GM19238 (cell line): ENCODE measurements around the gene NPHP1.
A peak's percentile ranks its signal among the peaks of the same experiment; 100 is the strongest.
"Not testable (repeated sequence)": the region's sequence is repeated elsewhere in the genome, so short reads cannot be mapped to it uniquely, and the experiment has no call there.

Source experiments
- DNase-seq: peaks from one replicate; pipeline ENCODE4 v3.0.0; 2011; ENCODE audit warnings: low spot score; ENCODE audit not compliant: insufficient read length

Gene NPHP1

DNA sequence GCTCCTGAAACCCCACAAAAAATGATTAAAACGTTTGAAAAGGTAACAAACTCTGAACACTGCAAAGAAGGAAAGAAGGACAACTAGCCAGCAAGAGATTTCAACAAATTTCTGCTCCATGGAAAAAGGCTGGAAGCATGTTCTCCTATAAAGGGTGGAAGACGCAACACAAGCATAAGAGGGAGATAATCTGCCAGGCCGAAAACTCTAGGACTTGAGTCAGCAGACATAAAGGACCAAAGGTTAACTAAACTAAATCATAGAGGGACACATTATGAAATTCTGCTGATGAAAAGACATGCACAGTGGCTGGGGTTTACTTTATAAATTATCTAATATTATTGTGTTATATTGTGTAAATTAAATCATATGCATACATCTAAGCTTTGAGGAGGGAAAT, 6.8 kb downstream of the NPHP1 start:
- no peak for DNase-seq

DNA sequence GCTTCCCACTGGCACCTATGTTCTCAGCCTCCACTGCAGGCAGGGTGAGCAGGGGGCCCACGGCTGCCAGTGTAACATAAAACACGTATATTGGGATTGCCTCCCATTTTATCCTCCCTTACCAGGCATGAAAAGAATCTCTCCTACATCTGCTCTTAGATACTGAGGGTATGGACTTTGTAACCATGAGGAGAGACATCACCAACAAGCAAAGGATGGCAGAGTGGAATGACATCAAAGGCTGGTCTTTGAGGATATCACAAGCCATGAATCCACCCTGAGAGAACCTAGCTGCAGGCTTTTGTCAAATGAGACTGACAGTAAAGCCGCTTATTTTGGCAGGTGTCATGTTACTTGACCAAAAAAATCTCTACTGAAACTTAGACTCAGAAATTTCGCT, 7.4 kb downstream of the NPHP1 start:
- no peak for DNase-seq

DNA sequence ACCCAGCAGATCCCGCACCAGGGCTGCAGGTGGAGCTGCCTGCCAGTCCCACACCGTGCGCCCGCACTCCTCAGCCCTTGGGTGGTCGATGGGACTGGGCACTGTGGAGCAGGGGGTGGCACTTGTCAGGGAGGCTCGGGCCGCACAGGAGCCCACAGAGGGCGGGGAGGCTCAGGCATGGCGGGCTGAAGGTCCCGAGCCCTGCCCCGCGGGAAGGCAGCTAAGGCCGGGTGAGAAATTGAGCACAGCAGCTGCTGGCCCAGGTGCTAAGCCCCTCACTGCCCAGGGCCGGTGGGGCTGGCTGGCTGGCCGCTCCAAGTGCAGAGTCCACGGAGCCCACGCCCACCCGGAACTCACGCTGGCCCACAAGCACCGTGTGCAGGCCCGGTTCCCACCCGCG, 14.6 kb downstream of the NPHP1 start:
- not testable (repeated sequence) for DNase-seq

DNA sequence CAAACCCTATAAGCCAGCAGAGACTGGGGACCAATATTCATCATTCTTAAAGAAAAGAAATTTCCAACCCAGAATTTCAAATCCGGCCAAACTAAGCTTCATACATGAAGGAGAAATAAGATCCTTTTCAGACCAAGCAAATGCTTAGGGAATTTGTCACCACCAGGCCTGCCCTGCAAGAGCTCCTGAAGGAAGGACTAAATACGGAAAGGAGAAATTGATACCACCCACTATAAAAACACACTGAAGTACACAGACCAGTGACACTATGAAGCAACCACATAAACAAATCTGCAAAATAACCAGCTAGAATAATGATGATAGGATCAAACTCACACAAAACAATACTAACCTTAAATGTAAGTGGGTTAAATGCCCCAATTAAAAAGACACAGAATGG, 22.4 kb downstream of the NPHP1 start:
- DNase-seq, result no peak

DNA sequence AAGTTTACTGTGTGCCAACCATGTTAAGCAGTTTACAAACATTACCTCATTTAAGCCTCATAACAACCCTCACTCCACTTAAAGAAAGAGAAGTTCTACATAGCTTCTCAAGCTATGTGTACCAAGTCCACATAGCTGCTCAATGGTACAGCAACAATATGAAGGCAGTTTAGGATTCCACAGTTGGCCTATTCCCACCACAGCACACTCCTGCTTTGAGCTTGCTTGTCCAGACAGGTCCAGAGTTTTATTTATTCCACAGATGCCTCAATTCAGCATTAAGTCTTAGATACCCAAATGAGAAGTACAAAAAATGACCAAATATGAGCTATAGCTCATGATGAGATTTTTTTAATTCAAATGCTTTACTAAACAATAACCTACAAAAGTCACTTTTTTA, 24.8 kb downstream of the NPHP1 start:
- no peak for DNase-seq

DNA sequence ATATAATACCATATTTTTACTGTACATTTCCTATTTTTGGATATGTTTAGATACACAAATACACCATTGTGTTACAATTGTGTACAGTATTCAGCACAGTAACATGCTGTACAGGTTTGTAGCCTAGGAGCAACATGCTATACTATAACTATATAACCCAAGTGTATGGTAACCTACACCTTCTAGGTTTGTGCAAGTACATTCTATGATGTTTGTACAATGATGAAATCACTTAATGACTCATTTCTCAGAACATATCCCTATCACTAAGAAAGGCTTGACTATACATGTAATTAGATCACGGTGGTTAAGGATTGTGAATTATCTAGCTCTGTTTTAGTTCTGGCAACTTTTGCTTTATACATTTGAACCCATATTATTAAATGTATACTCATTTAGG, 31.3 kb downstream of the NPHP1 start:
- no peak for DNase-seq

DNA sequence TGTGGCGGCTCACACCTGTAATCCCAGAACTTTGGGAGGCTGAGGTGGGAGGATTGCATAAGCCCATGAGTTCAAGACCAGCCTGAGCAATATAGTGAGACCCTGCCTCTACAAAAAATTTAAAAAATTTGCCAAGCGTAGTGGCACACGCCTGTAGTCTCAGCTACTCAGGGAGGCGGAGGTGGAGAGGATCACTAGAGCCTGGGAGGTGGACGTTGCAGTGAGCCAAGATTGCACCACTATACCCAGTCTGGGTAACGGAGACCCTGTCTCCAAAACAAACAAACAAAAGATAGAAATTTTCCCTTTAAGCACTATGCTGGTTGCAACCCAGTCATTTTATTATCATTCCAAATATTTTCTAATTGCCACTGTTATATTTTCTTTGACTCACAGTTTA, 32.3 kb downstream of the NPHP1 start:
- DNase-seq, result no peak

DNA sequence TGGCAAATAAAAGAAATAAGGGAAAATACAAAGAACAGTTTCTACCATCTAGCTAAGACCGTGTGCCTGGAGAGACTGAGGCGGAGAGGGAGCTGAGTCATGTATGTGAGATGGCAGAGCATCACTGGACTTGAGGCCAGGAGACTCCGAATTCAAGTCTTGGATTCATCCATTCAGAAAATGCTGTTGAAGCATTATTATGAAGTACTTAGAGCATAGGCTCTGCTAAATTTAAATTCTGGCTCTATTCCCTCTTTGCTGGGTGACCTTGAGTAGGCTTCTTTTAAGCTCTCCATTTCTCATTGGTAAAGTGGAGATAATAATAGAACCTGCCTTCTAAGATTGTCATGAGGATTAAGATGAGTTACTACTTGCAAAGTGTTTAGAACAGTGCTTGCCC, 34.7 kb downstream of the NPHP1 start:
- no peak for DNase-seq

DNA sequence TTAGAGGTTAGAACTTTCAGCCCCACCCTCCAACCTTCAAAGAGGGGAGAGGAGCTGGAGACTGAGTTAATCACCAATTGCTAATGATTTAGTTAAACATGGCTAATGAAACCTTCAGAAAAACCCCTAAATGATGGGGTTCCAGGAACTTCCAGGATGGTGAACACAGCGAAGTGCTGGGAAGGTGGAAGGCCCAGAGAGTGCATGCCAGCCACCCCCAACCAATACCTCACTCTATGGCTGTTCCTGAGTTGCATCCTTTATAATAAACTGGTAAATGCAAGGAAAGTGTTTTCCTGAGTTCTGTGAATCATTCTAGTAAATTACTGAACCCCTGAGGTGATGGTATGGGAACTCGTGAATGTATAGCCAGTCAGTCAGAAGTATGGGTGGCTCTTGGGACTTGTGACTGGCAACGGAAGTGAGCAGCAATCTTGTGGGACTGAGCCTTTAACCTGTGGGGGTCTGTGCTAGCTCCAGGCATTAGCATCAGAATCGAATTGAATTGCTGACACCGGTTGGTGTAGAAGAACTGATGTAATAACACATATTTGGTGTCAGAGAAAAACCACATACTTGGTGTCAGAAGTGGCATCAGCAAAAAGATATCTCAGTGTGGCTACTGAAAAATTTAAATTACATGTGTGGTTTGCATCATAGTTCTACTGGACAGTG, 37.4 kb downstream of the NPHP1 start:
- DNase-seq, result no peak

DNA sequence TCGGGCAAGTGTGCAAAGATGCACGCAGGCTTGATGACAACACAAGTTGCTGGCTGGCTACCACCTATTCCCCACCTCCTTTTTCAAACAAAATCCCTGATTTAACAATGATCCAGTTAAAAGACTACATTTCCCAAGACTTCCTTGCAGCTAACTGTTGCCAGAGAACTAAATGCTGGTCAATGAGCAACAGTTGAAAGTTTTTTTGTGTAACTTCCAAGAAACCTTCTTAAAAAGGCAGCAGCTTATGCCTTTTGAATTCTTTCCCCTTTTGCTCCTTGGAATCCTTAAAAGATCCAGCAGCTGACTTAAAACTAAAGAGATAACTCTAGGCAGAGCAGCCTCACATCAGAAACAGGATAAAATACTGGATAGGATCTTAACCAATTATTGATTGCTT, 38.5 kb downstream of the NPHP1 start:
- DNase-seq, result no peak

DNA sequence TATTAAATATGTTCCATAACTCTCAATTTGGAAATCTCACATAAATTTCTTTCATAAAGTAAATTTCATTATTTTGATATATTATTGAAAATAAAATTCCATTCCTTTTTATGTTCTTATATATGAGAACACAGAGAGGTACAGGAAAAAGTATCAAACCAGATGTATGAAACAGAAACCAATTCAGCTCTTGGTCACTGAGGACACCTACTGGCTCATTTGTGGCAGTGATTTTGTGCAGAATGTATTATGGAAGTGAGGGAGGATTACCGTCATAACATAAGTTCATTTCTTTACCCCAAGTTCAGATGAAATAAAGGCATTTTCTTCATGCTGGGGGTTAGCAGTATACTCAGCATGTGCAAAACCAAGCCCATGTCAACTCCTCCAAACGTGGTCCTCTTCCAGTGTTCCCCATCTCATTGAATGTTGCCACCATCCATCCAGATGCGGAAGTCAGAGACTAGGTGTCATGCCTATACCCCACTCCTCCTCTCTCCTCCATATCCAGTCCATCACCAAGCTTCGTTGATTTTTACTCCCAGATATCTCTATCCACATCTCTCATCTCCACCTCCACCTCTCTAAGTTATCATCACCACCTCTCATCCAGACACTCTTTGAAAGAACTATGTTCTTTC, 47.5 kb downstream of the NPHP1 start:
- peak; percentile 13 for DNase-seq

DNA sequence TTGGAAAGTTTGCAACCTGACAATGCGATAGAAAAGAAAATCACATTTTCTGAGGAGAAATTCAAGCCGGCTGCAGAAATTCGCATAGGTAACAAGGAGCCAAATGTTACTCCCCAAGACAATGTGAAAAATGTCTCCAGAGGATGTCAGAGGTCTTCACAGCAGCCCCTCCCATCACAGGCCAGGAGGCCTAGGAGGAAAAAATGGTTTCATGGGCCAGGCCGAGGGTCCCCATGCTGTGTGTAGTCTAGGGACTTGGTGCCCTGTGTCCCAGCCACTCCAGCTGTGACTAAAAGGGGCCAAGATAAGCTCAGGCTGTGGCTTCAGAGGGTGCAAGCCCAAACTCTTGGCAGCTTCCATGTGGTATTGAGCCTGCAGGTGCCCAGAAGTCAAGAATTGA, 50.0 kb downstream of the NPHP1 start:
- not testable (repeated sequence) for DNase-seq

DNA sequence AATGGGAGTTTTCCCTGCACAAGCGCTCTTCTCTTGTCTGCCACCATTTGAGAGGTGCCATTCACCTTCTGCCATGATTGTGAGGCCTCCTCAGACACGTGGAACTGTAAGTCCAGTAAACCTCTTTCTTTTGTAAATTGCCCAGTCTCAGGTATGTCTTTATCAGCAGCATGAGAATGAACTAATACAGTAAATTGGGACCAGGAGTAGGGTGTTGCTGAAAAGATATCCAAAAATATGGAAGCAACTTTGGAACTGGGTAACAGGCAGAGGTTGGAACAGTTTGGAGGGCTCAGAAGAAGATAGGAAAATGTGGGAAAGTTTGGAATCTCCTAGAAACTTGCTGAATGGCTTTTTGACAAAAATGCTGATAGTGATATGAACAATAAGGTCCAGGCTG, 50.6 kb downstream of the NPHP1 start:
- not testable (repeated sequence) for DNase-seq

DNA sequence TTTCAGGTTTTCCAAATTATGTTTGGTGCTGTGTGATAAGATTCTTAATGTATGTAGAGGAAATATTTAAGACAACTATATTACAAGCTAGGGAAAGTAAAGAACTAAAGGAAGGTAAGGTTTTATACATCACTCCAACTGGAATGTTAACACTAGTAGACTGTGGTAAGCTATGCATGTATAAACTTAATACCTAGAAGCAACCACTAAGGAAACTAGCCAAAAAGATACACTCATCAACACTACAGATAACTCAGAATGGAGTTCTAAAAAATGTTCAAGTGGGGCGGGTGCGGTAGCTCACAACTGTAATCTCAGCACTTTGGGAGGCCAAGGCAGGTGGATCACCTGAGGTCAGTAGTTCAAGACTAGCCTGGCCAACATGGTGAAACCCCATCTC, 51.4 kb downstream of the NPHP1 start:
- no peak for DNase-seq

DNA sequence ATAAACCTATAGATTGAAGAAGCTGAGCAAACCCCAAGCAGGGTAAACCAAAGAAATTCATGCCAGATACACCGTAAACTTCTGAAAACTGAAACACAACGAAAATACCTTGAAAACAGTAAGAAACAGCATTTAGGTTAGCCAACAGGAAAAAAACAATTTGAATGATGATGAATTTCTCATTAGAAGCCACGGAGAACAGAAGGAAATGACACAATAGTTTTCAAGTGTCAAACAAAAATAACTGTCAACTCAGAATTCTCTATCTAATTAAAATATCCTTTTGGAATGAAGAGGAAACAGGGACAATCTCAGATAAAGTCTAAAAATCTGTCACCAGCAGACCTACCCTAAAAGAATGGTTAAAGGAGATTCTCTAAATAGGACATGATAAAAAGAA, 51.9 kb downstream of the NPHP1 start:
- DNase-seq, result no peak

DNA sequence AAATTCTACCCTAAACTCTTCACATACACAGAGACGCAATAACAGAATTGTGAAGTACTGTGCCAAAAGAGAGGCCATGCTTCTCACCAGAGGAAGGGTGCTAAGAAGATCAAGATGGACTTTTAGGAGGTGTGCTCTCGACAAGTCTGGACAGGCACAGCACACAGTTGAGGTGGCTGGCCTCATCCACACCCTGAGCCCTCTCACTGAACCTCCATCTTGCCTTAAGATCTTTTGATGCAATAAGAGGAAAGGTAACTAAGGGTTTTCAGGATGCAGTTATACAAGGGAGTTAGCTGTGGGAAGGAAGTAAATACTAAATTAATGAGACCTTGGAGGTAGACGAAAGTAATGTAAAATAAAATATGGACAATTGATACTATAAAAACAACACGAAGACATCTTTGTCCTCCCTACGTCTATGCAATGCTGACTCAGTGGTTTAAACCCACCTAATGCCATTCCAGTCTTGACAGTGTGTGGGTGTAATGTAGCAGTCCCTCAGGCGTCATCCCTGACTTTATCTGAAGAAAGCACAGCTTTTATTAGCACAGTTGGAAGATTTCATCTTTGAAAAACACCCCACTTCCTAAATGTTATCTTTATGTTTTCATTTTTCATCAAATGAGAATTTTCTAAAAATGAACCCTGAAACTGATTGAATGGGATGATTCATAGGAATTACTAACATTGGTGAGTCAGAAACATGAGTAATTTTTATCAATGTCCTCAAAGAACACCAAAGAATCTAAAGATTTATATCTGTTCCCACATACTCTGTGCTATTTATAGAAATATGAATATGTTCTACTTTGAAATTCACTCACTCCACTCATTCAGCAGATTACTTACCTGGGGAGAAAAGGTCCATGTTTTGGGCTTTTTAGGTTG, 55.2 kb downstream of the NPHP1 start:
- DNase-seq, result no peak

DNA sequence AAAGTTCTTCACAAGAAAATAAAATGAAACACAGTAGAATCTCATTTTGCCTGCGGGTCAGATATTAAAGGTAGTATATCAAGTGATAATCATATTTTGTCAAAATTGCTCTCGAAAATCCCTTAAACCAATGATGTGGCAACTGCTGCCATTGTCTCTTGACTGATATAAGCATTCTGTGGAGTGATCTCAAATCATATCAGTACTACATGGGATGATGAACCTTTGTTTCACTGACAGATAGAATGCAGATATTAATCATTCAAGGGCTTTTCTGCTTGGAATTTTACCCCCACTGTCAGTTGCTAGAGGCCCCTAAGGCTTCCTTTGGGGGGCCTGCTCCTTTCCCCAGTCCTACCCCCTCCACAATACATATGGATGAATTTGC, 57.9 kb downstream of the NPHP1 start:
- no peak for DNase-seq

DNA sequence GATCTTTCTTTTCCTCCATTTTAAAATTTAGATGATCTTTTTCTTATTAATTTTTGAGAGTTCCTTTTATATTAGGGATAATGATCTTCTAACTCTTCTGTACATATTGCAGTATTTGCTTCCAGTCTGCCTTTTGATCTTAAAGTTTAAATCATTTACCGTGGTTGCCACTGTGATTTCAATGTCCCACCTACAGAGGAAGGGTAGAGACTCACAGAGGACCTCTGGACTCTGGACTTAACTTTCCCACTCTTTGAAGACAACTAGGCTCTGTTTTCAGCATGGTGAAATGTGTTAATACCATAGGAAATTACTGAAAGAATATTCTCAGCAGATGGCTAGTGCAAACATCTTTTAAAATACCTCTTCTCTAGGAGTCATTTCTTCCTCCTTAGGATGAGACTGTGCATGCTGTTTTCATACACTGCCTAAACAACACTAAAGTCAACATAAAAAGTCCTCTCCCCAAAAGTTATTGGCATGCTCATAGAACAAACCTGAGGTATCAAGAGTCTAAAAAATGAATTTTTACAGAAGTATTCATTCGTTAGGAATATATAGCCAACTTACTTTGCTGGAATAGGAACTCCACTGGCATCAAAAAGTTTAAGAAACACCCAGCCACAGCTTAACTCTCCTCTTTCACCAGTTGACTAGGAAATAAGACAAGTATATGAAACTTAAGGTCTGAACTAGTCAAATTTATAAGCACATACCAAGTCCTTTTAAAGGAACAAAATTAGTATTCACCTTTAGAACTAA, 58.4 kb downstream of the NPHP1 start:
- DNase-seq, result no peak

DNA sequence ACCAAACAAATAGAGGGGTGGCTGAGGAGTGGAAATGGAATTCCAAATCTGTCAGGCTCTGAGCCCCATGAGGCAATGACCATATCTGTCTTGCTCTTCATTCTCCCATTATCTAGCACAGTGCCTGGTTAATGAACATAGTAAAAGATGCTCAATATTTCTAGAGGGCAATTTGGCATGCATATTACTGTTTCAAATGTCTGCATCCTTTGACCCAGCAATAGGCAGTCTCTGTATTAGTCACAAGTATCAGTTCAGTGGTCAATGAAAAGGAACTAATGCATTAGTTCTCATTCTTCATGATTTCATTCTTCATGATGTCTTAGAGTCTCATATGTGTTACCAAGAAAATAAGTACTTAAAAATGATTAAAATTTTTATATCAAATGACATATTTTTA, 60.8 kb downstream of the NPHP1 start:
- no peak for DNase-seq

DNA sequence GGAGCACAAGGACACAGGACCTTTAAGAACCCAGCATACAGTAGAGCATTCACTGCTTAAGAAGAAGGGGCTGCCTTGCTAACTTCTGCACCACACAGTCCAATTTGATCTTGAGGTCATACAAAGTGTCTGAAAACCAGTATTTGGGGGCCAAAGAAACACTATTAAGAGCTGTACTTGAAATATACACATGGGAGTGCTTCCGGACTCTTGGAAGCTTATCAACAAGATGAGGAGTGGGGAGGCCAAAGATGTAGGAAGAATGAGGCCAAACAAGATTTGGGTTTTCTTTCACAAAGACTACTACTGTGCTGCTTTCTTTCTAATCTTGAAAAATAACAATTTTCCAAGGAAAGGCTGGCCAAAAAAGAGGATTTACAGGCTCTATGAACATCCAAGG, 64.4 kb downstream of the NPHP1 start:
- DNase-seq, result no peak

DNA sequence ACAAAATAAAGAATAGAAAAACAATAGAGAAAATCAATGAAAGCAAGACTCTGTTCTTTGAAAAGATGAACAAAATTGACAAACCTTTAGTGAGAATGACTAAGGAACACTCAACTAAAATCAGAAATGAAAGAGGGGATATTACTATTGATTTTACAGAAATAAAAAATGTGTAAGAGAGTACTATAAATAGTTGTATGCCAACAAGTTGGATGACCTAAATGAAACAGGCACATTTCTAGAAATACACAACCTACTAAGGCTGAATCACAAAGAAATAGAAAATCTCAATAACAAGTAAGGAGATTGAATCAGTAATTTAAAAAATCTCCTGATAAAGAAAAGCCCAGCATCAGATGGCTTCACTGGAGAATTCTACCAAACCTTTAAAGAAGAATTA, 70.8 kb downstream of the NPHP1 start:
- DNase-seq, result no peak

DNA sequence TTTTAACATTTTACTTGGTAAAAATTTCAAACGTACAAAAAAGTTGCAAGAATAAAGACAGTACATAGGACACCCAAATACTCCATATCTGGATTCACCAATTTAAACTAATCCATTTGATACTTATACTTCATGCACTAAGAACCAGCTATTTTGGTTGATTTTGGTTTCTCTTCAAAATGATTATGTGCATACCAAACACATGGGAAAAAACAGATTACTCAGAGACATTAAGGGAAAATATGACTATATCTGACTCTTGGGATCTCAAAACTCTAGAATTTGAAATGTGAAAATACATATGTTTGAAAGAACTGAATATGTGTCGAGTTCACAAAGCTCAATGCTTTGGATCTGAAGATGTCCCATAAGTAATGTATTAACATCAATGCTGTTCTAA, 73.6 kb downstream of the NPHP1 start:
- no peak for DNase-seq
